GM23338 (cell line): ENCODE results near the gene CD46. TPM values are rescaled to one million over a fixed set of nuclear protein-coding genes. Genes with fewer than 3 reads are reported as not detected.

ENCODE experiments used
- ATAC-seq: fragments of 200-7000 bp; cut with Tn5 transposase; 3 replicates; pipeline ENCODE4 v1.9.1; 2020
- DNase-seq: peaks from one replicate; pipeline ENCODE4 v3.0.0-alpha.2; 2015; ENCODE audit warnings: low spot score
- H2AFZ ChIP-seq: fragments of 200-600 bp; sonication (generic); 2 replicates; pipeline ENCODE4 v1.8.0; 2016; ENCODE audit warnings: antibody characterized with exemption, mild to moderate bottlenecking, moderate library complexity
- H3F3A ChIP-seq: fragments of 200-600 bp; sonication (generic); replicated peaks from 2 replicates; pipeline ENCODE4 v1.8.0; 2017; ENCODE audit warnings: antibody characterized with exemption, mixed run types, low read depth
- H3K27ac ChIP-seq: fragments of 200-600 bp; sonication (generic); 2 replicates; pipeline ENCODE4 v1.6.1; 2016; ENCODE audit warnings: low read depth
- H3K27me3 ChIP-seq: fragments of 200-600 bp; sonication (generic); 2 replicates; pipeline ENCODE4 v1.8.0; 2016; ENCODE audit warnings: mild to moderate bottlenecking, mixed run types, moderate library complexity; ENCODE audit not compliant: insufficient read depth
- H3K36me3 ChIP-seq: fragments of 200-600 bp; sonication (generic); 2 replicates; pipeline ENCODE4 v1.8.0; 2016; ENCODE audit warnings: mild to moderate bottlenecking; ENCODE audit not compliant: insufficient read depth
- H3K4me1 ChIP-seq: fragments of 200-600 bp; sonication (generic); 2 replicates; pipeline ENCODE4 v1.8.0; 2016; ENCODE audit warnings: mild to moderate bottlenecking, moderate library complexity; ENCODE audit not compliant: insufficient read depth
- H3K4me2 ChIP-seq: fragments of 200-600 bp; sonication (generic); 2 replicates; pipeline ENCODE4 v1.7.1; 2017; ENCODE audit warnings: mixed run types
- H3K4me3 ChIP-seq: fragments of 200-600 bp; sonication (generic); 2 replicates; pipeline ENCODE4 v1.6.1; 2016; ENCODE audit warnings: mixed run types
- H3K79me2 ChIP-seq: fragments of 200-600 bp; sonication (generic); replicated peaks from 2 replicates; pipeline ENCODE4 v1.8.0; 2017; ENCODE audit warnings: mild to moderate bottlenecking; ENCODE audit not compliant: insufficient read depth
- H3K9me2 ChIP-seq: fragments of 200-600 bp; sonication (generic); 2 replicates; pipeline ENCODE4 v1.8.0; 2017; ENCODE audit not compliant: insufficient read depth
- H4K20me1 ChIP-seq: fragments of 200-600 bp; sonication (generic); replicated peaks from 2 replicates; pipeline ENCODE4 v1.8.0; 2017; ENCODE audit warnings: mild to moderate bottlenecking; ENCODE audit not compliant: insufficient read depth
- H3K27ac Mint-ChIP-seq: 2 replicates; pipeline ENCODE4 v1.8.0; 2020; ENCODE audit warnings: inconsistent platforms, mild to moderate bottlenecking, moderate library complexity, mixed read lengths
- H3K27me3 Mint-ChIP-seq: 3 replicates; pipeline ENCODE4 v1.8.0; 2022; ENCODE audit warnings: low read depth, mild to moderate bottlenecking, moderate library complexity, mixed read lengths, inconsistent platforms; ENCODE audit not compliant: insufficient read depth, poor library complexity
- H3K36me3 Mint-ChIP-seq: 3 replicates; pipeline ENCODE4 v1.8.0; 2021; ENCODE audit warnings: low read depth, mild to moderate bottlenecking, inconsistent platforms, moderate library complexity, mixed read lengths
- H3K4me1 Mint-ChIP-seq: 3 replicates; pipeline ENCODE4 v1.8.0; 2020; ENCODE audit warnings: mild to moderate bottlenecking, inconsistent platforms, mixed read lengths
- H3K4me3 Mint-ChIP-seq: 3 replicates; pipeline ENCODE4 v1.8.0; 2021; ENCODE audit warnings: moderate library complexity, mild to moderate bottlenecking, inconsistent platforms, mixed read lengths
- H3K9me3 Mint-ChIP-seq: 3 replicates; pipeline ENCODE4 v1.8.0; 2020; ENCODE audit warnings: moderate library complexity, mild to moderate bottlenecking, inconsistent platforms, mixed read lengths
- EZH2 ChIP-seq: fragments of 200-600 bp; sonication (generic); IDR thresholded peaks from one replicate; pipeline ENCODE4 v1.8.0; 2017; ENCODE audit warnings: antibody characterized with exemption, mild to moderate bottlenecking, low read depth; ENCODE audit not compliant: unreplicated experiment
- EZH2phosphoT487 ChIP-seq: fragments of 200-600 bp; sonication (generic); IDR thresholded peaks from one replicate; pipeline ENCODE4 v1.8.1; 2018; ENCODE audit warnings: antibody characterized with exemption; ENCODE audit not compliant: unreplicated experiment
- polyA plus RNA-seq: library from polyadenylated mRNA; unstranded; fragments of >200 nt; fragmentation: Nextera tagmentation; extraction: Ambion mirVana; gene quantifications from 2 replicates; pipeline ENCODE4 v1.2.1, GENCODE V29; 2016
- total RNA-seq: library from RNA; depleted of rRNA; stranded (reverse); fragments of >200 nt; shearing (Covaris generic); gene quantifications from 2 replicates; pipeline ENCODE4 v1.2.3, GENCODE V29; 2014
- TF ChIP-seq, protein P1 (sequence below), 2 experiments: fragments of 200-600 bp in 1 of 2; sonication (generic) in 1 of 2; conservative IDR thresholded peaks; 2 replicates each; pipeline versions ENCODE4 v1.5.1 to v1.6.1; 2016 to 2017; ENCODE audit warnings: antibody characterized with exemption in 2 of 2, low read depth in 2 of 2, mild to moderate bottlenecking in 2 of 2, moderate library complexity in 1 of 2
- TF ChIP-seq, protein P2 (sequence below): fragments of 250-450 bp; sonication (Bioruptor Pico); IDR thresholded peaks from 2 replicates; pipeline ENCODE4 v1.5.0; 2020; ENCODE audit warnings: mild to moderate bottlenecking, moderate library complexity

Gene CD46
- total and polyA plus RNA-seq, 2 experiments from 2014 or later, result 199 to 209 TPM

DNA sequence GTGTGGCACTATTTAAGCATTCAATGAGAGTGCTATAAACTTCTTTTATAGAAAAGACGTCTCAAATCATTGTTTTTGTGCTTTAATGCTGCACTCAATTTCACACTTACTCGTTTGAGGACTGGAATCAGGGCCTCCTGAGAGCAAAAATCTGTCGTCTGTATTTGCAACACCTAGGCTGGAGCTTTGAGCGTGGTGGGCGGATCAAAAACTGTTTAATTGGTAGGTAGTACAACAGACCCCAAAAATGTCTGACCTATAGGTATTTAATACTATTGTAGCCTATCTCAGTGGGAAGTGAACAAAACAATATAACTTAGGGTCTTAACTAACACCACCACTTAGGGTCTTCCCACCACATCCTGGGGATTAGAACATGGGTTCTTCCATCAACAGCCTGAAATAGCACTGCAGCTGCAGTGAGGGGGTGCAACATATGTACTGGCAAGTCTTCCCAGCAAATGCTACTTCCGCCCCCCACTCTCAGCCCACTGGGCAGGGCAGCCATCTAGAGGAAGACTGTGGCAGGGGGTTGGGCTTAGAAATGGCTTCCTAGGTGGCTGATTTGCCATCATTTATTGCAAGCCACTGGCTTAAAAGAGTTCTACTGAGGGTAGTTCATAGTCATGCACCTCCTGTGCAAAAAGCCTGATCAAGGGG lies 48.3 kb downstream of the CD46 start:
- ATAC-seq (no peak), DNase-seq (peak; percentile 21)
- Mint-ChIP-seq H3K4me3 (no peak overlapping the region), H3K27ac (no peak overlapping the region), H3K36me3 (peaks cover 4% of the 10 kb centered on the region; the same call in 1 of the 3 replicates), H3K4me1 (peaks cover 13% of the 10 kb centered on the region), H3K27me3 (peaks cover 5% of the 10 kb centered on the region), H3K9me3 (no peaks in the 10 kb centered on the region)
- Histone ChIP-seq H3K36me3 (no peaks in the 10 kb centered on the region), H3K27ac (no peak overlapping the region), H3K4me1 (no peaks in the 10 kb centered on the region), H4K20me1 (peaks cover 7% of the 10 kb centered on the region; the same call in 1 of the 2 replicates), H3K4me2 (no peak overlapping the region), H3K9me2 (no peaks in the 10 kb centered on the region), H3K27me3 (no peaks in the 10 kb centered on the region), H2AFZ (no peak overlapping the region), H3K4me3 (no peak overlapping the region), H3F3A (no peaks in the 10 kb centered on the region), H3K79me2 (no peaks in the 10 kb centered on the region)
- TF ChIP-seq EZH2phosphoT487 (no peak), EZH2 (no peak)
- TF ChIP-seq, protein P1, sequence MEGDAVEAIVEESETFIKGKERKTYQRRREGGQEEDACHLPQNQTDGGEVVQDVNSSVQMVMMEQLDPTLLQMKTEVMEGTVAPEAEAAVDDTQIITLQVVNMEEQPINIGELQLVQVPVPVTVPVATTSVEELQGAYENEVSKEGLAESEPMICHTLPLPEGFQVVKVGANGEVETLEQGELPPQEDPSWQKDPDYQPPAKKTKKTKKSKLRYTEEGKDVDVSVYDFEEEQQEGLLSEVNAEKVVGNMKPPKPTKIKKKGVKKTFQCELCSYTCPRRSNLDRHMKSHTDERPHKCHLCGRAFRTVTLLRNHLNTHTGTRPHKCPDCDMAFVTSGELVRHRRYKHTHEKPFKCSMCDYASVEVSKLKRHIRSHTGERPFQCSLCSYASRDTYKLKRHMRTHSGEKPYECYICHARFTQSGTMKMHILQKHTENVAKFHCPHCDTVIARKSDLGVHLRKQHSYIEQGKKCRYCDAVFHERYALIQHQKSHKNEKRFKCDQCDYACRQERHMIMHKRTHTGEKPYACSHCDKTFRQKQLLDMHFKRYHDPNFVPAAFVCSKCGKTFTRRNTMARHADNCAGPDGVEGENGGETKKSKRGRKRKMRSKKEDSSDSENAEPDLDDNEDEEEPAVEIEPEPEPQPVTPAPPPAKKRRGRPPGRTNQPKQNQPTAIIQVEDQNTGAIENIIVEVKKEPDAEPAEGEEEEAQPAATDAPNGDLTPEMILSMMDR (conservative IDR thresholded peaks at IDR 0.05; ENCODE audit: low read depth in 2 of 2), result peak in 1 of 2 experiments; percentile 9; a peak in 1 of 4 replicates
- TF ChIP-seq, protein P2, sequence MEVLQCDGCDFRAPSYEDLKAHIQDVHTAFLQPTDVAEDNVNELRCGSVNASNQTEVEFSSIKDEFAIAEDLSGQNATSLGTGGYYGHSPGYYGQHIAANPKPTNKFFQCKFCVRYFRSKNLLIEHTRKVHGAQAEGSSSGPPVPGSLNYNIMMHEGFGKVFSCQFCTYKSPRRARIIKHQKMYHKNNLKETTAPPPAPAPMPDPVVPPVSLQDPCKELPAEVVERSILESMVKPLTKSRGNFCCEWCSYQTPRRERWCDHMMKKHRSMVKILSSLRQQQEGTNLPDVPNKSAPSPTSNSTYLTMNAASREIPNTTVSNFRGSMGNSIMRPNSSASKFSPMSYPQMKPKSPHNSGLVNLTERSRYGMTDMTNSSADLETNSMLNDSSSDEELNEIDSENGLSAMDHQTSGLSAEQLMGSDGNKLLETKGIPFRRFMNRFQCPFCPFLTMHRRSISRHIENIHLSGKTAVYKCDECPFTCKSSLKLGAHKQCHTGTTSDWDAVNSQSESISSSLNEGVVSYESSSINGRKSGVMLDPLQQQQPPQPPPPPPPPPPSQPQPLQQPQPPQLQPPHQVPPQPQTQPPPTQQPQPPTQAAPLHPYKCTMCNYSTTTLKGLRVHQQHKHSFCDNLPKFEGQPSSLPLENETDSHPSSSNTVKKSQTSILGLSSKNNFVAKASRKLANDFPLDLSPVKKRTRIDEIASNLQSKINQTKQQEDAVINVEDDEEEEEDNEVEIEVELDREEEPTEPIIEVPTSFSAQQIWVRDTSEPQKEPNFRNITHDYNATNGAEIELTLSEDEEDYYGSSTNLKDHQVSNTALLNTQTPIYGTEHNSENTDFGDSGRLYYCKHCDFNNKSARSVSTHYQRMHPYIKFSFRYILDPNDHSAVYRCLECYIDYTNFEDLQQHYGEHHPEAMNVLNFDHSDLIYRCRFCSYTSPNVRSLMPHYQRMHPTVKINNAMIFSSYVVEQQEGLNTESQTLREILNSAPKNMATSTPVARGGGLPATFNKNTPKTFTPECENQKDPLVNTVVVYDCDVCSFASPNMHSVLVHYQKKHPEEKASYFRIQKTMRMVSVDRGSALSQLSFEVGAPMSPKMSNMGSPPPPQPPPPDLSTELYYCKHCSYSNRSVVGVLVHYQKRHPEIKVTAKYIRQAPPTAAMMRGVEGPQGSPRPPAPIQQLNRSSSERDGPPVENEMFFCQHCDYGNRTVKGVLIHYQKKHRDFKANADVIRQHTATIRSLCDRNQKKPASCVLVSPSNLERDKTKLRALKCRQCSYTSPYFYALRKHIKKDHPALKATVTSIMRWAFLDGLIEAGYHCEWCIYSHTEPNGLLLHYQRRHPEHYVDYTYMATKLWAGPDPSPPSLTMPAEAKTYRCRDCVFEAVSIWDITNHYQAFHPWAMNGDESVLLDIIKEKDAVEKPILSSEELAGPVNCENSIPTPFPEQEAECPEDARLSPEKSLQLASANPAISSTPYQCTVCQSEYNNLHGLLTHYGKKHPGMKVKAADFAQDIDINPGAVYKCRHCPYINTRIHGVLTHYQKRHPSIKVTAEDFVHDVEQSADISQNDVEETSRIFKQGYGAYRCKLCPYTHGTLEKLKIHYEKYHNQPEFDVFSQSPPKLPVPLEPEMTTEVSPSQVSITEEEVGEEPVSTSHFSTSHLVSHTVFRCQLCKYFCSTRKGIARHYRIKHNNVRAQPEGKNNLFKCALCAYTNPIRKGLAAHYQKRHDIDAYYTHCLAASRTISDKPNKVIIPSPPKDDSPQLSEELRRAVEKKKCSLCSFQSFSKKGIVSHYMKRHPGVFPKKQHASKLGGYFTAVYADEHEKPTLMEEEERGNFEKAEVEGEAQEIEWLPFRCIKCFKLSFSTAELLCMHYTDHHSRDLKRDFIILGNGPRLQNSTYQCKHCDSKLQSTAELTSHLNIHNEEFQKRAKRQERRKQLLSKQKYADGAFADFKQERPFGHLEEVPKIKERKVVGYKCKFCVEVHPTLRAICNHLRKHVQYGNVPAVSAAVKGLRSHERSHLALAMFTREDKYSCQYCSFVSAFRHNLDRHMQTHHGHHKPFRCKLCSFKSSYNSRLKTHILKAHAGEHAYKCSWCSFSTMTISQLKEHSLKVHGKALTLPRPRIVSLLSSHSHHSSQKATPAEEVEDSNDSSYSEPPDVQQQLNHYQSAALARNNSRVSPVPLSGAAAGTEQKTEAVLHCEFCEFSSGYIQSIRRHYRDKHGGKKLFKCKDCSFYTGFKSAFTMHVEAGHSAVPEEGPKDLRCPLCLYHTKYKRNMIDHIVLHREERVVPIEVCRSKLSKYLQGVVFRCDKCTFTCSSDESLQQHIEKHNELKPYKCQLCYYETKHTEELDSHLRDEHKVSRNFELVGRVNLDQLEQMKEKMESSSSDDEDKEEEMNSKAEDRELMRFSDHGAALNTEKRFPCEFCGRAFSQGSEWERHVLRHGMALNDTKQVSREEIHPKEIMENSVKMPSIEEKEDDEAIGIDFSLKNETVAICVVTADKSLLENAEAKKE (CRISPR knock-in tag), result no peak
